ENCODE data around the gene PEX3.

Gene PEX3

DNA sequence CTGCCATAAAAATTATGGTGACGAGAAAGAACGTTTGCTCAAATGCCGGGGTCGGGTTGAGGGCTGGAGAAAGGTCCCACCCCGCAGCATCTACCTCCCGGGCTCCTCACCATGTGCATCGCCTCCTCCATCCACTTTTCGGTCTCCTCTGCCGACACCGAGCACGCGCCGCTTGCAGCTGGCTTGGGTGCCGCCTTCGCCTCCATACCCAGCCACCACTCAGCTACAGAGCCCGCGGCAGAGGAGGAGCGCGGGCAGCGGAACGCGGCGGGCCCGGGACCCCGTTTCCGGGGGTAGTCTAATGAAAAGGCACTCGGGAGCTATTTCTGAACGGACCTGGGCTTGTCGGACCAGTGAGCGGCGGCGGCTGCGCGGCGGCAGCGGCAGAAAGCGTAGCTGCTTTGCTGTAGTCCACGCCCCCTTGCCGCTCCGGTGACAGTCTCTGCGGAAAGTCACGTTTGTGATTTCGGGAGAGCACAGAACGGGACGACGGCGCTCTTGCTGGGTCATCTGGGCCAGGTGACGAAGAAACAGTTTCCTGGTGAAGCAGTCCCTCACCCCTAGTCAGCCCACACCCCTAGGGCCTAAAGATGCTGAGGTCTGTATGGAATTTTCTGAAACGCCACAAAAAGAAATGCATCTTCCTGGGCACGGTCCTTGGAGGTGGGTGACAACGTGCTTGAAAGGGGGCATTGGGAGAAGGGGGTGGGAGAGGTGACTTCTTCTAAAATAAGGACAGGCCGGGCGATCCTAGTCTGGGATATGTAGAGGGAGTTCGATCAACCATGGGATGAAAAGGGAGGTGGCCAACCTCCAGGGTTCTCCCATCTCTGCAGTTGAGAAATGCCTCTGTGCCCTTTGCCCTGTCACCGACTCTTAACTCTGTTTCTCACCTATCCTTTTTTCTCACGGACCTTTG is at the start of gene PEX3, which contains the start of gene ADAT2:
TSS of gene PEX3 (plus strand) at position 353 of the 919 bp plus-strand sequence. CDS start at position 591, 238 bp downstream.
TSS of gene ADAT2 (minus strand) at position 243 of the 919 bp plus-strand sequence. CDS start at position 206, 37 bp downstream.
- TF ChIP-seq, protein P1, sequence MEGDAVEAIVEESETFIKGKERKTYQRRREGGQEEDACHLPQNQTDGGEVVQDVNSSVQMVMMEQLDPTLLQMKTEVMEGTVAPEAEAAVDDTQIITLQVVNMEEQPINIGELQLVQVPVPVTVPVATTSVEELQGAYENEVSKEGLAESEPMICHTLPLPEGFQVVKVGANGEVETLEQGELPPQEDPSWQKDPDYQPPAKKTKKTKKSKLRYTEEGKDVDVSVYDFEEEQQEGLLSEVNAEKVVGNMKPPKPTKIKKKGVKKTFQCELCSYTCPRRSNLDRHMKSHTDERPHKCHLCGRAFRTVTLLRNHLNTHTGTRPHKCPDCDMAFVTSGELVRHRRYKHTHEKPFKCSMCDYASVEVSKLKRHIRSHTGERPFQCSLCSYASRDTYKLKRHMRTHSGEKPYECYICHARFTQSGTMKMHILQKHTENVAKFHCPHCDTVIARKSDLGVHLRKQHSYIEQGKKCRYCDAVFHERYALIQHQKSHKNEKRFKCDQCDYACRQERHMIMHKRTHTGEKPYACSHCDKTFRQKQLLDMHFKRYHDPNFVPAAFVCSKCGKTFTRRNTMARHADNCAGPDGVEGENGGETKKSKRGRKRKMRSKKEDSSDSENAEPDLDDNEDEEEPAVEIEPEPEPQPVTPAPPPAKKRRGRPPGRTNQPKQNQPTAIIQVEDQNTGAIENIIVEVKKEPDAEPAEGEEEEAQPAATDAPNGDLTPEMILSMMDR (IDR thresholded peaks at IDR 0.05; ENCODE audit: control extremely low read depth, extremely low read depth, low read depth, missing control alignments) = no peak
- DNase-seq (ENCODE audit: extremely low spot score) = peak; percentile 92
- ChIA-PET CTCF (interaction anchor here (0.8 to 2.9 kb wide), 5 partner anchors 22 to 60 kb away, joined by 3 to 13 read pairs (median 3); partner anchors contain the start of gene FUCA2), POLR2A (no interaction called here)

- ChIA-PET POLR2A (no interaction called here), CTCF (interaction anchor here (0.7 to 3.3 kb wide), 7 partner anchors 9 to 329 kb away, joined by 3 to 19 read pairs (median 3); no protein-coding TSS in a partner anchor)
- DNase-seq (ENCODE audit: extremely low spot score) = no peak
- TF ChIP-seq, protein P1 (IDR thresholded peaks at IDR 0.05; ENCODE audit: control extremely low read depth, extremely low read depth, low read depth, missing control alignments) = no peak
These were observed 49.5 kb upstream of the PEX3 start for GRCh38 chr6:143401068-143401446.

GRCh38 chr6:143401636-143402370 is 48.8 kb upstream of the PEX3 start:
- TF ChIP-seq, protein P1 (IDR thresholded peaks at IDR 0.05; ENCODE audit: control extremely low read depth, extremely low read depth, low read depth, missing control alignments) = no peak
- POLR2A ChIA-PET = no interaction called here
- CTCF ChIA-PET = interaction anchor here (1.2 to 3.3 kb wide), 5 partner anchors 10 to 170 kb away, joined by 3 to 19 read pairs (median 4); no protein-coding TSS in a partner anchor
- DNase-seq (ENCODE audit: extremely low spot score) = no peak

GRCh38 chr6:143402721-143403336 is 47.8 kb upstream of the PEX3 start:
- TF ChIP-seq, protein P1 (IDR thresholded peaks at IDR 0.05; ENCODE audit: control extremely low read depth, extremely low read depth, low read depth, missing control alignments) = no peak
- ChIA-PET CTCF (interaction anchor here (1.0 to 3.3 kb wide), 2 partner anchors 25 kb away, joined by 3 to 19 read pairs; no protein-coding TSS in a partner anchor), POLR2A (no interaction called here)
- DNase-seq (ENCODE audit: extremely low spot score) = no peak

GRCh38 chr6:143405373-143406154 is 45.0 kb upstream of the PEX3 start:
- ChIA-PET POLR2A (no interaction called here), CTCF (interaction anchor here (0.9 to 1.2 kb wide), 4 partner anchors 11 to 173 kb away, joined by 3 to 5 read pairs (median 3); no protein-coding TSS in a partner anchor)
- DNase-seq (ENCODE audit: extremely low spot score) = no peak
- TF ChIP-seq, protein P1 (IDR thresholded peaks at IDR 0.05; ENCODE audit: control extremely low read depth, extremely low read depth, low read depth, missing control alignments) = no peak
